Stimulated activated CD4-positive, alpha-beta T cell treated with anti-CD3 and anti-CD28 coated beads, Interleukin-4, amount 100 ng/mL, for 24 hours (primary cell): ENCODE results near the gene LTV1.

Experiments
- DNase-seq: peaks from one replicate; pipeline ENCODE4 v3.0.0-alpha.2; 2020

Gene LTV1

GRCh38 chr6:143896126-143896860 lies 53.2 kb downstream of the LTV1 start:
- no peak for DNase-seq

DNA sequence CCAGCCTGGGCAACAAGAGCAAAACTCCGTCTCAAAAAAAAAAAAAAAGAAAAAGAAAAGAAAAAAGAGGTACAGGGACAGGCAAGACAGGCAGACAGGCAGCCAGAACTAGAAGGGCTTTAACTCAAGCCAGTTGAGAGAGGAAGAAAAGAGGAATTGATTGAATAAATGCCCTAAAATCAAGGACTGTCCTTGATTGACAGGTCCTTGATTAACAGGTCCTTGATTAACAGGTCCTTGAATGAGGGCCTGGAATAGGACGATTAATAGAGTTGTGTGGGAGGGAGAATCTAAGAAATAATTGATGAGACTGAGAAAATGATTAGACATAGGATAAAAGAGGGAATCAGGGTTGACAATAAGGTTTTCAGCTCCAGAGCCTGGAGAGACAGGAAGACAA lies 57.2 kb downstream of the LTV1 start:
- DNase-seq: no peak

DNA sequence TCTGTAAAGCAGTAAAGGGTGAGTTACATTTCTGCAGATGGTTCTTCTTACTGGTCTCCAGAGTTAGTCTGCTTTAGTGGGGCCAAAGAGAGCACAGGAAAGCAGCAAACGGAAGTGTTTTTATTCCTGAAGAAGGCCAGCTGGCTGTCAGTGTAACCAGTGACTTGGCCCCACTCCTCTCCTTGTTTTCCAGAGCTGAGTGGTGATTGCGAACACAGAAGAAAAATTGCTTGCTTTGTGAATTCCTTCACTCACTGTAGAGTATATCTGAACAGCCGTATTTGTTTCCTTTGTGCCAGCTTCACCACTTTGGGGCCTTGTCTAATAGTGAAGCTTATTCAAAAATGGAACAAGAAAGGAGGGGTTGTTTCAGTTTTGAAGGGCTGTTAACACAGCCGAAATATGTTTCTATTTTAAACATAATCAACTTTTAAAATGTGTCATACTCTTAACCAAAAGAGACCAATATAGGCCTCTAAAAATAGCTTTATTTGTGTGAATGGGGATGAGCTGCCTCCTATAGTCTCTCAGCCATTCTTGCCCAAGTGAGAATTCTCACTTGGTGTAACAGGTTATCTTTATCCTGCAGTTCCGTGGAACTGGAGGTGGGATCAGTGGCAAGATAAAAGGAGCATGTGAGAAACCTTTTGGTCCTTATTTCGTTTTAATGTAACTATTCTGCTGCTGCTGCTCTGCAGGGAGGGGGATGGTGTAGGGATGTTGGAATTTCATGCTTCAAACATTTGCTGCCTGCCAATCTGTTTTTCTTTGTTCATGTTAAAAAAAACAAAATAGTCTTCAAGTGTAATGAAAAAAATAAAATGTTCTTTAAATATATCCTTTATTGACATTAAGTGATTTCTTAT lies 59.0 kb downstream of the LTV1 start:
- no peak for DNase-seq

DNA sequence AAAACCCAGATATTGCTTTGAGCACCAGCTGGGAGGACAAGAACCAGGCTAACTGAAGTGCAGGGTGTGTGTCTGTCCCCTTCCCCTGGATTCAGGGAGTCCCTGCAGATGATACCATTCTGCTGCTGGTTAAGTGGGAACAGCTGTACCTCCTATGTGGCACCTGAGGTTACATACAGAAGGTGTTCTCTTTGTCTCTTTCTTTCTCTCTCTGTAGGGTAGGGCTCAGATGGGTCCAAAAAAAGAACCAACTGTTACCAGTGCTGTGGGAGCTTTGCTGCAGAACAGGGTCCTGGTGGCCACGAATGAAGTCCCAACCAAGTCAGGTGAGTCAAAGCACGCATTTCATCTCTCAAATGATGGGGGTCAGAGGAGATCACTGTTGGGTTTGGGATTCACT lies 59.7 kb downstream of the LTV1 start:
- DNase-seq: no peak

- DNase-seq: no peak
Observed at GRCh38 chr6:143911028-143911427, 67.9 kb downstream of the LTV1 start.

- no peak for DNase-seq
Observed at GRCh38 chr6:143912671-143913070, 69.5 kb downstream of the LTV1 start.
